HG03565 (cell line): ENCODE data around the gene MAP2K1.
"Not testable (repeated sequence)": the region's sequence is repeated elsewhere in the genome, so short reads cannot be mapped to it uniquely, and the experiment has no call there.

Experiments
- ATAC-seq: cut with Tn5 transposase; IDR thresholded peaks from one replicate; pipeline ENCODE4 v1.9.1; 2021; ENCODE audit warnings: mild to moderate bottlenecking, moderate library complexity; ENCODE audit not compliant: unreplicated experiment

MAP2K1 gene

GRCh38 chr15:66393037-66393436 is 6.3 kb downstream of the MAP2K1 start:
- ATAC-seq = not testable (repeated sequence)

GRCh38 chr15:66394472-66394871 is 7.8 kb downstream of the MAP2K1 start:
- ATAC-seq = no peak

- ATAC-seq = no peak
Measured at GRCh38 chr15:66394915-66395314, 8.2 kb downstream of the MAP2K1 start.

GRCh38 chr15:66399276-66399675 is 12.6 kb downstream of the MAP2K1 start:
- no peak for ATAC-seq

GRCh38 chr15:66400351-66400774 is 13.7 kb downstream of the MAP2K1 start:
- no peak for ATAC-seq

GRCh38 chr15:66401130-66402021 is 14.7 kb downstream of the MAP2K1 start:
- no peak for ATAC-seq

- no peak for ATAC-seq
Measured at GRCh38 chr15:66402761-66403284, 16.1 kb downstream of the MAP2K1 start.

GRCh38 chr15:66403323-66403722 is 16.6 kb downstream of the MAP2K1 start:
- no peak for ATAC-seq

GRCh38 chr15:66404122-66404521 is 17.4 kb downstream of the MAP2K1 start:
- no peak for ATAC-seq

GRCh38 chr15:66404532-66404931 is 17.8 kb downstream of the MAP2K1 start:
- no peak for ATAC-seq

- no peak for ATAC-seq
Measured at GRCh38 chr15:66405007-66405406, 18.3 kb downstream of the MAP2K1 start.

GRCh38 chr15:66405615-66406014 is 18.9 kb downstream of the MAP2K1 start:
- ATAC-seq = no peak

GRCh38 chr15:66408254-66408653 is 21.5 kb downstream of the MAP2K1 start:
- ATAC-seq = no peak

GRCh38 chr15:66408675-66409282 is 22.1 kb downstream of the MAP2K1 start:
- ATAC-seq = no peak

- no peak for ATAC-seq
Measured at GRCh38 chr15:66409565-66410108, 22.9 kb downstream of the MAP2K1 start.

- no peak for ATAC-seq
Measured at GRCh38 chr15:66411190-66411589, 24.5 kb downstream of the MAP2K1 start.

GRCh38 chr15:66412220-66412619 is 25.5 kb downstream of the MAP2K1 start:
- no peak for ATAC-seq

GRCh38 chr15:66413579-66413978 is 26.9 kb downstream of the MAP2K1 start:
- no peak for ATAC-seq

GRCh38 chr15:66415360-66415759 is 28.6 kb downstream of the MAP2K1 start:
- no peak for ATAC-seq

GRCh38 chr15:66417736-66418135 is 31.0 kb downstream of the MAP2K1 start:
- ATAC-seq = no peak

- no peak for ATAC-seq
Measured at GRCh38 chr15:66419471-66419870, 32.8 kb downstream of the MAP2K1 start.

GRCh38 chr15:66422347-66422746 is 35.6 kb downstream of the MAP2K1 start:
- no peak for ATAC-seq
